K562 (cell line): ENCODE data around the gene SLC12A1. TPM values are rescaled to one million over a fixed set of nuclear protein-coding genes. Genes with fewer than 3 reads are reported as not detected.

ENCODE experiments used
- REST ChIP-seq, 2 experiments: fragments of 450-650 bp; formaldehyde crosslinking in 1 of 2; IDR thresholded peaks; 2 replicates each; pipeline versions ENCODE4 v1.4.0 to v1.6.1; 2014 to 2020; ENCODE audit warnings: mild to moderate bottlenecking in 2 of 2, borderline replicate concordance in 1 of 2, low read depth in 1 of 2
- TEAD2 ChIP-seq: fragments of 450-650 bp; IDR thresholded peaks from 2 replicates; pipeline ENCODE4 v1.6.1; 2016; ENCODE audit warnings: missing genetic modification characterization, control low read depth, missing compliant biosample characterization
- polyA plus RNA-seq, 8 experiments: library from polyadenylated mRNA; depleted of rRNA in 4 of 8; stranded (reverse) in 5 of 8; unstranded in 3 of 8; fragments of >200 nt; fragmentation: Nextera tagmentation in 2 of 8; fragmentation: Illumina TruSeq in 1 of 8; extraction: Ambion mirVana in 2 of 8; extraction: Trizol in 1 of 8; gene quantifications; 2 replicates each; pipeline versions ENCODE4 v1.2.1 to v1.2.3, GENCODE V29; 2011 to 2014; ENCODE audit warnings: inconsistent platforms in 1 of 8, missing spikeins in 1 of 8
- total RNA-seq, 7 experiments: library from RNA; depleted of rRNA in 6 of 7; stranded (reverse); fragments of >200 nt in 6 of 7; fragmentation: Illumina TruSeq in 2 of 7; extraction: Trizol in 2 of 7; gene quantifications; 2 replicates each; pipeline versions ENCODE4 v1.2.1 to v1.2.3, GENCODE V29; 2011 to 2021; ENCODE audit warnings: low replicate concordance in 1 of 7

Gene SLC12A1
- total and polyA plus RNA-seq, 9 of the 15 experiments (the other 6 are each of a cell fraction or from before 2014, with no cell fraction given) = not detected

- TF ChIP-seq REST (IDR thresholded peaks at IDR 0.05; ENCODE audit: borderline replicate concordance) (no peak), REST (CRISPR knock-in tag; IDR thresholded peaks at IDR 0.05; ENCODE audit: low read depth) (no peak), TEAD2 (tag) (no peak)
These were observed 134.0 kb downstream of the SLC12A1 start (continued) for GRCh38 chr15:48340111-48340510.
